ENCODE measurements around the gene ATF3.

ATF3 gene

DNA sequence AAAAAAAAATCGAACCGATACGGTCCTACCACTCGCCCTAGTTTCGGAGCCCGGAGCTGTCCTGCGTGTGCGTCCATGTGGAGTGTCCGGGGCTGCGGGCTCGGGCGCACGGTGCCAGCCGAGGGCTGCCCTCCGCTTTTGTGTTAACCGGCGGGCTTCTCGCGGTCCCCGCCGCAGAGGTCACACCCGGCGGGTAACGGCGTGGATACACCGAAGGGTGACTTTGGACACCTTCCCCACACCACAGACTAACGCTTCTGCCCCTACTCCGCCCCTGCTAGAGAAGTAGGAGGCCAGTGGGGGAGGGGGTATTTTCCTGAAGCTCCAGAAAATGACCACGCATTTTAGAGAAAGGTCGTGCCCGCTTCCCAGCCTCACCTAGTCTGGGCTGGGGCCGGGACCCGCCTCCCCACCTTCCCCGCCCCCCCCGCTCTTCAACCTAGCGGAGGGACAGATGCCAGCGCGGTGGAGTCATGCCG, 609 bp upstream of the ATF3 start:
- no peak for DNase-seq (ENCODE audit: low read depth in 2 of 2)

DNA sequence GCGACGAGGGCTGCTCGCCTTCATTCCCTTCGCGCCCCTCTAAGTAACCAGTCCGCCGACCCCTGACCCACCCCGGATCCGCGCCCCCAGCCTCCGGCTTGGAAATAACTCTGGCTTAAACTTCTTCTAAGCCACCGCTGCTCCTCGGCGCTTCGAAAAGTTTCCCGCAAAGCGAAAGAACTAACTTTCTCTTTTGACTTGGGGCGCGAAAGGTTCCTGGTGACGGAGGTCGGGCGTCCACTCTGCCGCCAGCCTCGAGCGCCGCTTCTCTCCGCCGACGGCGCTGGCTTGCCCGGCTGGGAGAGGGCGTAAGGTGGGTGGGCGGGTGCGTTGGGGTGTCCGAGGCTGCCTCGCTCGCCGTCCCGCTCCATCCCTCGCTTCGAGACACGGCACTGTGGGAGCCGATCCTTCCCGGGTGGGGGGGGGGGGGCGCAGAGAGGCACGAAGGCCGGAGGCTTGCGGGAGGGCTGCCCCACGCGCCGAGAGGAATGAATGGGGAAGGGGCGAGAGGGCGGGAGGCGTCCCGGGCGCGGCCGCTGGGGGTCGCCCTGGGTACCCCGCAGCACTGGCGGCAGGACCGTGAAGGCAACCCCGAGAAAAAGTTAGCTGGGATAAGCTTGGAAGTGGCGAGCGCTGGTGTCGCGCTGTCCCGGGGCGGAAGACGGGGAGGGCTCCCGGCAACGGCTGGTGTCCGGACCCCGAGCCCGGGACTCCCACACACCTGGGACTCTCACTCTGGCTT, 569 bp downstream of the ATF3 start:
- no peak for DNase-seq (ENCODE audit: low read depth in 2 of 2)

DNA sequence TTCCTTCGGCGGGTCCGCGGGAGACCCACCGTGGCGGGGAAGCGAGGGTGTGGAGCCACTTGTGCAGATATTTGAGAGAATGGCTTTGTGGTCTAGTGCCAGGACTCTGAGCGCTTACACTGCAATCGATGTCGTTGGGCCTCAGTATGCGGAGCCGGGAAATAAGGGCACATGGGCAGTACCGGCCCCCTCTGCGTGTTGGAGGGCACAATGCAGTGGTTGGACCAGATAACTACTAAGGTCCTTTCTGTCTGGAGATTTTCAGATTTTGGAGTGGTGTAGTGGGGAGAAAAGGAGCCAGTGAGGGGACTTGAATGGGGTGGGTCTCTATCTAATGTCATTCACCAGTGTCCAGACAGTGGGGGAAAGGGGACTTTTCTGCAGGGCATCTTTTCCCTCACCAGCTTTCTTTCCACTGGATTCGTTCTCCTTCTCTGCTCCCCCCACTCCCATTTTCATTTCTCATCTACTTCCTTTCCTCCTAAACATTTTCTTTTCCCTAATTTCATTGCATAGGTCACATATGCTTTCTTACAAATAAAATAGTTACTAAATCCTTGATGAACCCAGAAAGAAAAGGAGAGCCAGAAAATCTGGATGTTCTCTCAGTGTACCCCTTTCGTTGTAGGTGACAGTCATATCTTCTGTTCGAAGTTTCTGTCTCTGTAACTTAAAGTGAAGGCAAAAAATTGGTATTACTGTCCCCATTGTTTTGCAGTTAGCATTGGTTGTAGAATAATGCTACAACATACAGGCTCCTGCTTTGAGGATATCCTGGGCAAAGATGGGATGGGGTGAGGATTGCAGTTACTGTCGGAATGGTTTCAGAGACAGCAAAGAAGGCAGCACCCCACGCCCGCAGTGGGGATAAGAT, 1.4 kb downstream of the ATF3 start:
- DNase-seq (ENCODE audit: low read depth in 2 of 2), result no peak

DNA sequence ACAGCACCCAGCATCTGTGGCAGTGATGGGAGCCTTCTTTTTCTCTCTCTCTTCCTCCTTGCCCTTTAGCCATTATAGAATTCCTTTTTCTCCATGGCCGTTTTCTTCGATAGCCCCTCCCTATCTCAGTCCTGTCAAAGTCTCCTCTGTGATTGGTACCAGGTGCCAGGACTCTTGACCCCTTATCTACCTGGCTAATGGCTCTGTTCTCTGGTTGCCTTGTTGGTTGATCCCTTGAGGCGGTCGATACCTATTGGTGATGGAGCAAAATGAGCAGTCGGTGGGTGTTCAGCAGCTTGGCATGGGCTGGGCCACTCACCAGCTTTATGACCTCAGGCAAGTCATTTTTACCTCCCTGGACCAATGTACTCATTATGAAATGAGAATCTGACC, 2.0 kb downstream of the ATF3 start:
- no peak for DNase-seq (ENCODE audit: low read depth in 2 of 2)

DNA sequence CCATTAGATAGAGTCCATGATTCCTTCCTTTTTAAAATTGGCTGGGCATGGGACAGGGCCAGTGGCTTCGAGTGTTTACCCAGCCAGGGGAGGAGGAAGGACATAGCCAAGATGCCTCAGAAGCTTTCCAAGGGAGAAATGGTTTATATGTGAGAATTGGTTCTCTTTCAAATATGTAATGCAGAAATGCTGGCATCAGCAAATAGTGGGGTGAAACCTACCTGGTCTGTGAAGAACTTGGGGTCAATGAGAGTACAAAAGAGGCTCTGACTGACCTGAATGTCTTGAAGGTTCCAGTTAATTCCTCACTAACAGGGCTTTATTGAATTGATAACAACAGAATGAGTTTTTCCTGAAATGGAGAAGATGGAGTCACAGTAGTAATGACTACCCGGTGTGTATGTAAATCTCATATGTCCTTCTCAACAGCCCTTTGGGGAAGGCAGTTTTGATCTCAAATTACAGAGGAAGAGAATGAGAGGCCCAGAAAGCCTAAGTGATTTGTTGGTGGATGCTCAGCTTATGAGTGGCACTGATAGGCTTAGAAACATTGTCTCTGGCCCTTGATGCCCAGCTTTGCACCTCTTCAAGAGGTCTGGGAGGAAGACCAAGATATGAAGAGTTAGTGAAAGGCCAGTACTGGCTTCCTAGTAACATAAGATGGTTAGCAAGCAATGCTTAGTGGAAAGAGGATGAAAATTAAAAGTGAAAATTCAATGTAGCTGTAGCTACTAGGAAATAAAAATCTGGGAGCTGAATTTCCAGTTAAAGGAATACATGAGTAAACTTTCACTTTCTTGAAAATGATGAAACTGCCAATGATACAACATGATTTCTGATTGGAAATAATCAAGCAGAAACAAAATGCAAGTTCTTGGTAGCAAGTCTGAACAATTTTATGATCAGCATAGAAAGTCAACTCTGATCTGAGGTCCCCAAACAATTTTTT, 2.7 kb downstream of the ATF3 start:
- no peak for DNase-seq (ENCODE audit: low read depth in 2 of 2)

DNA sequence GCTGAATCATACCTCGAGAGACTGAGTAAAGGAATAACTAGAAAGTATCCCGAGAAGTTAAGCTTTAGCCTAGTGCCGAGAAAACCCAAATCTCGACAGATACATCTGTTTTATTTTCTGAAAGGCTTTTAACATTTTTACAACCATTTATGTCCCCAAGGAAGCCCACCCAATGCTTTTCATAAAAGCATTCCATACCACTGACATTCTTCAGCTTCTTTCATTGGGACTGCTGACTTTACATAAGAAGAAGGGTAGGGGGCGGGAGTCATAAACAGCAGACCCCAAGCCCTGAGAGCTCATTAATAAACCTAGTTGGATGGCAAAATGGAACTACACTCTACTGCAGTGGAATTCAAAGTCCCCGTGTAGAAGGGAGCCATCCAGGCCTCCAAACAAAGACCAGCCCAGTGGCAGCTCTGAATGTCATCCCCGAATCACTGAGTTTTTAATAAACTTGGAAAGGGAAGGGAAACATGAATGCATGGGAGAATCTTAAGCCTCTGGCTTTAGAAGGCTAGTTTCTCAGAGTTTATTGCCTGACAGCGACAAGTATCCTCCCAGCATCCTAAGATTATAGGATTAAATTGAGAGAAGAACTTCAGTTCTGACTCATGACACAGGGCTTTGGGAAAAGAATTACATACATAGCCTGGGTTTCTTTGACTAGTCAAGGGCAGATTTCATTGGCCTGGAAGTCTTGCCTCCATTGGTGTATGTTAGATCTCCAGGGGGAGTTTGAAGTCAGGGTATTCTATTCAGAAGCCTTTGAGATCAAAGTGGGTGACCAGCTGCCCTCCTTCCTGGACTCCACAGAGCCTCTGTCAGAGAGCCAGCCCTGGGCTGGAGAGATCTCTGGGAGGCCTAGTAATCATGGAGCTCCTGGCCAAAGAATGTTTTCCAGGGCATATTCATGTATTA, 3.7 kb downstream of the ATF3 start:
- no peak for DNase-seq (ENCODE audit: low read depth in 2 of 2)

DNA sequence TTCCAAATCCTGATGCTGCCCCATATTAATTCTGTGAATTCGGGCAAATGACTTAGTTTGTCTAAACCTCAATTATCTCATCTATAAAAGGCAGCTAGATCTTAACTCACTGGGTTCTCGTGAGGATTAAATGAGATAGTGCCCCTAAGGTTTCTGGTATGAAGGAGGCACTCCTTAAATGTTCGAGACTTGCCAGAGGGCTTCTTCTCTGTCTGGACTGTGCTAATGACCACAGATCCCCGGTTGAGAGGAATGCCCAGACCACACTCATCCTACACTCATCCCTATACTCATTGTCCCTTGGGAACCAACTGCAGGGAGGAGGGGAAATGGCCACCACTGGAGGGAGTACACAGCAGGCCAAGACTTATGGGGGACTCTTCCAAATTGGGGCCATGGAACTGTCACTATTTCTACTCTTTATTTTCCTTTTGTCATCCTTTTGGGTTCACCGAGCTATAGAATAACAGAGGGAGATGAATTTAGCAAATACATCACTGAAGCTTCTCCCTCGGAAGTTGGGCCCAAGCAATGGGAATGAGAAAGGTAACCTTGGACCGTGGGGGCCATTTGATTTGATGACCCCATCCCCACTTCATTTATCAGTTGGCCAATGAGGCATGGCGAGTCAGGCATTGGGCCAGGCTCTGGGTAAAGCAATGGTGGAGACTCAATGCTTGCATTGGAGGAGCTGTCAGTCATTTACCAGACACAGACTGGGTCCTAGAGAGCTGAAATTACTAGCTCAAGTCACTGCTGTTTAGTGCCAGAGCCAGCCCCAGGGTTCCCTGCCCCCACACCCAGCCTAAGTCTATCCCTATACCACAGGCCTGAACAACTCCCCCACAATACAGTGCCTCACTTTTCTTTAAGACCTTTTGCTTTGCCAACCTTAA, 5.1 kb downstream of the ATF3 start:
- DNase-seq (ENCODE audit: low read depth in 2 of 2), result no peak

DNA sequence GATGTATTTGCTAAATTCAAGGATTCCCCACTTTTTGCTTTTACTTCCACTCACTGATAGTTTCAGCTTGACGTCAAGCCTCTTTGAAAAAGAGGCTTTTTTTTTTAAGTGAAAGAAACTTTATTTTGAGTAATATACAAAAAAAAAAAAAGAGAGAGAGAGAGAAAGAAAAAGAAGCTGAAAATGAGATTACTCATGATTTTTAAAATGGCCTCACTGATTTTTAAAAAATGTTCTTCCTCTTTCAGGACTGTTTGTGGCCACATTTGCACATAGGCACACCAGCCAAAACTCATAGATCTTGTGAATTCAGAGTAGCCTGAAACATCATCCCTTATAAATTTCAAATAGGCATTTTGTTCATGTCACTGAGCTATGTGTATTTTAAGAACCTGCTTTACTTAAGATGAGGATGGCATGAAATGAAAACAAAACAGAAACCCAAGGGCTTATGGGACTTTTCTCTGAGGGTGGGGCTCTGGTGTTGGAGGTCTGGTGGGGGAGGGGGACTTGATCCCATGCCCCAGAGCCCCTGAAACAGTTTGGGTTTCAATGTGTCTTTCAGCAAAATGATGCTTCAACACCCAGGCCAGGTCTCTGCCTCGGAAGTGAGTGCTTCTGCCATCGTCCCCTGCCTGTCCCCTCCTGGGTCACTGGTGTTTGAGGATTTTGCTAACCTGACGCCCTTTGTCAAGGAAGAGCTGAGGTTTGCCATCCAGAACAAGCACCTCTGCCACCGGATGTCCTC, 6.1 kb downstream of the ATF3 start:
- no peak for DNase-seq (ENCODE audit: low read depth in 2 of 2)

DNA sequence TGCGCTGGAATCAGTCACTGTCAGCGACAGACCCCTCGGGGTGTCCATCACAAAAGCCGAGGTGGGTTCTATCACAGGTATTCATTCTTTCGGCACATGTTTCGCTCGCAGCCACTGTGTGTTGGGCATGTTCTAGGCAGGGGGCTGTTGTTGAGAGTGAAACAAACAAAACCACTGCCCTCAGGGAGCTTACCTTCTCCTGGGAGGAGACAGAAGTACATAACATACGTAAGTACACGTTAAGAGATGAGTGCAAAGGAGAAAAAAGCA, 6.6 kb downstream of the ATF3 start:
- no peak for DNase-seq (ENCODE audit: low read depth in 2 of 2)

DNA sequence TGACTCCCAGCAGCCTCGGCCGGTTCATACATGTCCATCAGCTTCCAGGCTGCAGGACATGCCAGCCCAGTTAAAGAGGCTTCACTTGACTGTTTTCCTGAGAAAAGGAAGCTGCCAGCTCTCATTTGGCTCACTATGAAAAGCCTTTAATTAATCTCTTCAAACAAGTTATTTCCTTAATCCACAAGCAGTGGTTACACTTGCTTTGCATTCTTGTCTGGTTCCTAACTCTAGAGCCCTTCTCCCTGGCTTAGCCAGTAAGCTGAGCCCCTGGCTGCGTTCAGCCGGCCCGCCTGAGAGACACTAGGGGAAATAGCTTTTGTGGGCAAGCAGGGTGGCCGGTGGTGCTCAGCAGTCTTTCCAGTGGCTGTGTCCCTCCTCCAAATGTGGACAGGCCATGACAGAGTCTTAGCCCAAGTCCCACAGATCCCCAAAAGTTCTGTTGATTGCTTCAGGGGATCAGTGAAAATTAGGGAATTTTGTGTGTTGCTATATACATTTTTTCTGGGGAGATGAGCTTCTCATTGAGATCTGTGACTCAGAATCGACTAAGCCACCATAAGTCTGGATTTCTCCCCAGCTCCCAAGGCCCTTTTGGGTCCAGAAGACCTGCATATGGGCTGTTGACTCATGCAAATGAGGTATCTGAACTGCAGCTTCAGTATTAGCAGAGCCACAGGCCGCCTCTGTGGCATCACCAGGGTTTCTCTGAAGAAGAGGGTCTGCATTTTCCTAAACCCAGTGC, 10.1 kb downstream of the ATF3 start:
- no peak for DNase-seq (ENCODE audit: low read depth in 2 of 2)

DNA sequence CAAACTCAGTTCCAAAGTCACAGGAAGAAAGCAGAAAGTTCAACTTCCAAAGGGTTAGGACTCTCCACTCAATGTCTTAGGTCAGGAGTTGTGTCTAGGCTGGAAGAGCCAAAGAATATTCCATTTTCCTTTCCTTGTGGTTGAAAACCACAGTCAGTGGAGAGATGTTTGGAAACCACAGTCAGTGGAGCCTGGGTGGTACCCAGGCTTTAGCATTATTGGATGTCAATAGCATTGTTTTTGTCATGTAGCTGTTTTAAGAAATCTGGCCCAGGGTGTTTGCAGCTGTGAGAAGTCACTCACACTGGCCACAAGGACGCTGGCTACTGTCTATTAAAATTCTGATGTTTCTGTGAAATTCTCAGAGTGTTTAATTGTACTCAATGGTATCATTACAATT, 11.7 kb downstream of the ATF3 start:
- no peak for DNase-seq (ENCODE audit: low read depth in 2 of 2)

DNA sequence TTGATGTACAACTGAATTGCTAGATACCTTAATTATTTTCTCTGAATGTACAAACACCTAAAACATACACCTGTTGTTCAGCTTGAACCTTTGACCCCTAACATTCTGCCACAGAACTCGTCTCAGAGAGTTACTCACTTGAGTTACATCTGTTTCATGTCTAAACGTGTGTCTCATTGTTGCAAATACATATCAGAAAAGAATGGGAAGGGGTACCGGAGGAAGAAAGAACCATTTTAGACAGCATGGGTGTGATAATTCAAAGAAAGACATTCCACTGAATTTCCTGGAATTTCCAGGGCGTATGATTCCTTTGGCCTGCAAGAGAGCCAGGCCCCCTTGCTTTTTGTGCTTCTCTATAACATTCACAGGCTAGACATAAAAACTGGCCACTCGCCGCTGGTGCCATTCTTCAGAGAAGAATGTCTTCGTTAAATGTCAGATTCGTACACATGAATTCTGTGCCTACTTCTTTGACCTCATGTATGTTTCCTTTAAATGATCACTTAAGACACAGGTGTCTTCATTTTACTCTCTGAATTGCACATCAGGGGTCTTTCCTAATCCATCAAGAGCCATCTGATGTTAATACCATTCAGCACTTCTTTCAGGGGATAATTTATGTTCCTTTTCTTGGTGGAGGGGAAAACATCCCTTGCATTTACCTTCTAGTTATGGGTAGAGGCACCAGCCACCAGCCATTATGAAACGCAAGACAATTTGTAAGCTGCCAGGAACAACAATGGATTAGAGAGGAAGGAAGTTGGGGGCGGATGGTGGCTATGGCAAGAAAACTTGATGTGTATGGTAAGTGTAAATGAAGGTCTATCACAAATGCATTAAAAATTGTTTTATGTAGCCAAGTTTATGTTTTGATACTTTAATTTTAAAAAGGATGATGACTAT, 12.7 kb downstream of the ATF3 start:
- no peak for DNase-seq (ENCODE audit: low read depth in 2 of 2)

DNA sequence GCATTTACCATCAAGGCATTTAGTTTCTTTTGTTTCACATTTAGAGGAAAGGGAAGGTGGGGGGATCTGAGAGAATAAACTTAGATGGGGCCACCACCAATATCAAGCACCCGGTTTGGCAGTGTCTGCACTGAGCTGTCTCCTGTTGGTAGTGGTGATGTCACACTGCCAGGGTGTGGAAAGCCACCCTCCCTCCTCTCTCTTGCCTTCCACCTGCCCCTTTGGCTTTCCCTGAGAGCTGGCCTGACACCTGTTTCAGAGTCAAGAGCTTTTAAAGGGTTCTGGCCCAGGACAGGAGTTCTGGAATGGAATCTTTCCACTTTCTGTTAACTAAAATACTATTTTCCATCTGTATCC, 13.4 kb downstream of the ATF3 start:
- DNase-seq (ENCODE audit: low read depth in 2 of 2), result no peak

DNA sequence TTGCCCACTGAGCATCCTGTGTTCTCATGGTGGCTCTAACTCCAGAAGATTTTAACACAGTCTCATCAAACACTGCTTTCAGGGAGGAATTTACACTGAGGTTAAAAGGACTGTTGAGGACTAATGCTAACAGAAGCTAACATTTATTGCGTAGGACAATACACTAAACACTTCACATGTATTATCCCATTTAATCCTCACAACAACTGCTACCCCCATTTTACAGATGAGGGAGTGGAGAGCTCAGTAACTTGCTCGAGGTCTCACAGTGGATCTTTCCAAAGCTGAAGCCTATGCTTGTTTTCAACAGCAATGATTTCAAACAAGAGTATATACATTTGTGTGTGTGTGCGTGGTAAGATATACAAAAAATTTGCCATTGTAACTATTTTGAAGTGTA, 13.9 kb downstream of the ATF3 start:
- DNase-seq (ENCODE audit: low read depth in 2 of 2), result no peak

DNA sequence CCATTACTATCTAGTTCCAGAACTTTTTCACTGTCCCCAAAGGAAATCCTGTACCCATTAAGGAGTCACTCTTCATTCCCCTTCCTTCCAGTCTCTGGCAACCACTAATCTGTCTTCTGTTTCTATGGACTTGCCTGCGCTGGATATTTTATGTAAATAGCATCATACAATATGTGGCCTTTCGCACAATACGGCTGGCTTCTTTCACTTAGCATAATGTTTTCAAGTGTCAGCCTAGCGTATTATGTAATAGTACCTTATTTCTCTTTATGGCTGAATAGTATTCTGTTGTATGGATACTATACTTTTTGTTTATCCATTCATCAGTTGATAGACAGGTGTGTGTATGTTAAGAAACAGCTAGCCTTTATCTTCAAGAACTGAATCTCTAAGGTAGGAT, 14.3 kb downstream of the ATF3 start:
- no peak for DNase-seq (ENCODE audit: low read depth in 2 of 2)

DNA sequence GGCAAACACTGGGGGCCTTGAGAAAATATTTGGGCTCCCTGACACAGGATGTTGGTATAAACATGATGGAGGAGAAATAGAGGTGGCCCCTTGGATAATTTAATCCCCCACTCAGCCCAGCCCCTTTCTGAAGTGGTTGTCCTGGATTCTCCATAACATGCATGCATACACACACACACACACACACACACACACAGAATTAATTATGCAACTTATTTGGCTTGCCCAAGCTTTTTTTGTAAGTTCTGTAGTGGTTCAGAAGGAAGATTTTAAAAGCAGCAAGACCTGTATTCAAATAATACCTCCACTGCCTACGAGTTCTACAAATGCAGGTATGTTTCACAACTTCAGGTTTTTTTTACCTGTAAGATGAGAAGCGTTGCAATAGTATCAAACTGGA, 15.0 kb downstream of the ATF3 start:
- DNase-seq (ENCODE audit: low read depth in 2 of 2), result no peak

DNA sequence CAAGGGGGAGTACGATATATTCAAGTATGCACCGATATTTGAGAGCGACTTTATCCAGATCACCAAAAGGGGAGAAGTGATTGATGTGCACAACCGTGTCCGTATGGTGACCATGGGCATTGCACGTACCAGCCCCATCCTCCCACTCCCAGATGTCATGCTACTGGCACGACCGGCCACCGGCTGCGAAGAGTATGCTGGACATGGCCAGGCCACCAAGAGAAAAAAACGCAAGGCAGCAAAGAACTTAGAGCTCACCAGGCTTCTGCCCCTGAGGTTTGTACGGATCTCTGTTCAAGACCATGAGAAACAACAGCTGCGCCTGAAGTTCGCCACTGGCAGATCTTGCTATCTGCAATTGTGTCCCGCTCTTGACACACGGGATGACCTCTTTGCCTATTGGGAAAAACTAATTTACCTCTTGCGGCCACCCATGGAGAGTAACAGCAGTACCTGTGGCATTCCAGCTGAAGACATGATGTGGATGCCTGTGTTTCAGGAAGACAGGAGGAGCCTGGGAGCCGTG, 16.5 kb downstream of the ATF3 start:
- DNase-seq (ENCODE audit: low read depth in 2 of 2), result no peak
